HepG2 (cell line): ENCODE data around the gene ANKFY1. TPM values are rescaled to one million over a fixed set of nuclear protein-coding genes. Genes with fewer than 3 reads are reported as not detected.

ENCODE experiments used
- ATAC-seq: fragments of 200-7000 bp; cut with Tn5 transposase; 3 replicates; pipeline ENCODE4 v1.9.1; 2020; ENCODE audit warnings: mild to moderate bottlenecking, moderate library complexity
- BruUV-seq: library from RNA; stranded (reverse); fragments of 400-500 nt; replicated peaks from 2 replicates; lab custom pipeline; 2021; lab: Mats Ljungman, UMichigan
- CTCF ChIA-PET: fragments of 300-600 bp; formaldehyde crosslinking; extraction: SDS; loops from one replicate; lab custom pipeline; 2021; ENCODE audit warnings: low total read pairs, inconsistent platforms, low intra/inter-chr PET ratio; lab: Yijun Ruan, JAX
- POLR2A ChIA-PET: fragments of 350-600 bp; sonication (Branson Sonifier 250); formaldehyde crosslinking; loops from one replicate; lab custom pipeline; 2020; ENCODE audit warnings: antibody characterized with exemption, inconsistent platforms; lab: Yijun Ruan, JAX
- DNase-seq: peaks from one replicate; pipeline ENCODE4 v3.0.0-alpha.2; 2015; ENCODE audit warnings: low spot score
- FAIRE-seq: peaks from 3 replicates; lab custom pipeline; 2011; peaks lifted over from hg19 to GRCh38; lab: Jason Lieb, UNC
- H2AFZ ChIP-seq: one replicate; pipeline ENCODE4 v1.6.1; 2011; ENCODE audit warnings: low read length, inconsistent platforms
- H3K27ac ChIP-seq: fragments of 300-600 bp; 3 replicates; pipeline ENCODE4 v1.8.0; 2011; ENCODE audit warnings: mixed run types, mild to moderate bottlenecking, mixed read lengths, low read length, inconsistent platforms; ENCODE audit not compliant: insufficient read depth; ENCODE audit errors: extremely low read length
- H3K27me3 ChIP-seq, 2 experiments: fragments of 200-600 bp in 1 of 2; 2 replicates in 1 of 2; 3 replicates in 1 of 2; pipeline versions ENCODE4 v1.6.0 to v1.8.0; 2011; ENCODE audit warnings: low read length in 2 of 2, mild to moderate bottlenecking in 2 of 2, moderate library complexity in 2 of 2, inconsistent platforms in 1 of 2; ENCODE audit not compliant: insufficient read depth in 2 of 2, control insufficient read depth in 1 of 2
- H3K36me3 ChIP-seq, 2 experiments: fragments of 200-600 bp in 1 of 2; replicated peaks in 1 of 2; 2 replicates in 1 of 2; 3 replicates in 1 of 2; pipeline versions ENCODE4 v1.5.1 to v1.8.0; 2011; ENCODE audit warnings: low read length in 2 of 2, inconsistent platforms in 1 of 2; ENCODE audit not compliant: insufficient read depth in 2 of 2, control insufficient read depth in 1 of 2
- H3K4me1 ChIP-seq: 2 replicates; pipeline ENCODE4 v1.5.1; 2012; ENCODE audit warnings: low read length, inconsistent platforms; ENCODE audit not compliant: insufficient read depth
- H3K4me2 ChIP-seq: 2 replicates; pipeline ENCODE4 v1.6.0; 2011; ENCODE audit warnings: low read depth, low read length, inconsistent platforms
- H3K4me3 ChIP-seq, 3 experiments: fragments of 200-600 bp in 1 of 3; sonication (generic), shearing (Covaris generic) in 1 of 3; replicated peaks in 1 of 3; 2 replicates each; pipeline ENCODE4 v1.5.1; 2011 to 2016; ENCODE audit warnings: low read length in 3 of 3, inconsistent platforms in 2 of 3, low read depth in 2 of 3, mild to moderate bottlenecking in 2 of 3, control low read depth in 1 of 3, mixed read lengths in 1 of 3; ENCODE audit not compliant: insufficient read depth in 1 of 3
- H3K79me2 ChIP-seq: one replicate; pipeline ENCODE4 v1.6.1; 2011; ENCODE audit warnings: low read length, inconsistent platforms; ENCODE audit not compliant: insufficient read depth
- H3K9ac ChIP-seq: 2 replicates; pipeline ENCODE4 v1.6.0; 2011; ENCODE audit warnings: mild to moderate bottlenecking, low read depth, low read length, inconsistent platforms; ENCODE audit not compliant: insufficient read depth
- H3K9me3 ChIP-seq: 2 replicates; pipeline ENCODE4 v1.5.1; 2012; ENCODE audit warnings: mild to moderate bottlenecking, low read length
- H4K20me1 ChIP-seq: 2 replicates; pipeline ENCODE4 v1.6.0; 2011; ENCODE audit warnings: inconsistent platforms, mild to moderate bottlenecking, low read length, moderate library complexity; ENCODE audit not compliant: insufficient read depth
- CTCF ChIP-seq: sonication (generic); formaldehyde crosslinking; IDR thresholded peaks from 2 replicates; pipeline ENCODE4 v1.5.0; 2020; ENCODE audit warnings: mild to moderate bottlenecking, missing genetic modification reagents, moderate library complexity
- DPF2 ChIP-seq: sonication (generic); formaldehyde crosslinking; IDR thresholded peaks from 2 replicates; pipeline ENCODE4 v1.4.0; 2020; ENCODE audit warnings: mild to moderate bottlenecking, low read depth, missing genetic modification reagents, borderline replicate concordance
- MAX ChIP-seq: IDR thresholded peaks from 2 replicates; pipeline ENCODE4 v1.6.1; 2012; ENCODE audit warnings: inconsistent platforms
- RELA ChIP-seq: sonication (generic); formaldehyde crosslinking; IDR thresholded peaks from 2 replicates; pipeline ENCODE4 v1.4.0; 2020; ENCODE audit warnings: missing genetic modification reagents
- SMC3 ChIP-seq: IDR thresholded peaks from 2 replicates; pipeline ENCODE4 v1.6.1; 2011; ENCODE audit warnings: low read length, improper control_type of control experiment
- STAG1 ChIP-seq: sonication (generic); formaldehyde crosslinking; IDR thresholded peaks from 2 replicates; pipeline ENCODE4 v1.4.0; 2020; ENCODE audit warnings: missing genetic modification reagents
- TBL1XR1 ChIP-seq: fragments of 150-350 bp; IDR thresholded peaks from 2 replicates; pipeline ENCODE4 v1.6.1; 2014; ENCODE audit warnings: borderline replicate concordance, low read length; ENCODE audit not compliant: partially characterized antibody
- TGIF2 ChIP-seq: IDR thresholded peaks from 2 replicates; pipeline ENCODE4 v1.6.1; 2016; ENCODE audit warnings: control low read depth, missing compliant biosample characterization
- XRCC5 ChIP-seq: fragments of 200-400 bp; formaldehyde crosslinking; optimal IDR thresholded peaks from 2 replicates; pipeline ENCODE3; 2017; ENCODE audit warnings: mild to moderate bottlenecking, low read length
- ZNF138 ChIP-seq: sonication (generic); formaldehyde crosslinking; IDR thresholded peaks from 2 replicates; pipeline ENCODE4 v1.5.0; 2020; ENCODE audit warnings: mild to moderate bottlenecking, low read depth, missing genetic modification reagents
- ZNF362 ChIP-seq: sonication (generic); formaldehyde crosslinking; IDR thresholded peaks from 2 replicates; pipeline ENCODE4 v1.4.0; 2020; ENCODE audit warnings: missing genetic modification reagents, mild to moderate bottlenecking, borderline replicate concordance
- ZNF530 ChIP-seq: sonication (generic); formaldehyde crosslinking; IDR thresholded peaks from 2 replicates; pipeline ENCODE4 v1.5.0; 2020; ENCODE audit warnings: low read depth, mild to moderate bottlenecking, missing genetic modification reagents
- WGBS: methylation state at CpG from one replicate; pipeline ENCODE4 v1.1.6; 2017; ENCODE audit warnings: low lambda C conversion rate; 5-methylcytosine and 5-hydroxymethylcytosine counted together
- in situ Hi-C: cut with HindIII; loops from 2 replicates; pipeline ENCODE4 v1.10.0; 2017; ENCODE audit warnings: low pct_unique_long_range_greater_than_20kb; ENCODE audit not compliant: extremely low pct_ligation_motif_present
- intact Hi-C: fragments of 100-400 bp; cut with micrococcal nuclease; formaldehyde crosslinking; loops from one replicate; pipeline ENCODE4 v1.10.0; 2022; ENCODE audit not compliant: unreplicated experiment
- polyA plus RNA-seq, 8 experiments: library from polyadenylated mRNA; depleted of rRNA in 3 of 8; stranded (reverse) in 7 of 8; unstranded in 1 of 8; fragments of >200 nt; fragmentation: Illumina TruSeq in 4 of 8; extraction: Trizol in 4 of 8; gene quantifications; 2 replicates each; pipeline versions ENCODE4 v1.2.1 to v1.2.3, GENCODE V29; 2011 to 2016; ENCODE audit warnings: low read depth in 4 of 8, missing spikeins in 1 of 8, mixed read lengths in 1 of 8; ENCODE audit not compliant: insufficient read depth in 1 of 8
- total RNA-seq, 5 experiments: library from RNA; depleted of rRNA; stranded (reverse); fragments of >200 nt; fragmentation: Illumina TruSeq; extraction: Trizol; gene quantifications; 2 replicates each; pipeline ENCODE4 v1.2.3, GENCODE V29; 2016; ENCODE audit warnings: low read depth in 1 of 5

The ANKFY1 gene
- total and polyA plus RNA-seq, 2 of the 13 experiments (the other 11 are each of a cell fraction or from before 2014, with no cell fraction given), result 11.9 to 16.8 TPM

- TF ChIP-seq ZNF530 (CRISPR knock-in tag), result no peak
- no peak for TF ChIP-seq MAX
- no peak for TF ChIP-seq DPF2 (CRISPR knock-in tag)
- no peak for TF ChIP-seq ZNF138 (CRISPR knock-in tag)
- no peak for TF ChIP-seq TGIF2 (CRISPR knock-in tag)
These were observed 62.6 kb downstream of the ANKFY1 start (continued) for GRCh38 chr17:4201226-4201625.

- Histone ChIP-seq H3K27me3 (no peaks in the 10 kb centered on the region), H3K9ac (no peak overlapping the region), H4K20me1 (no peaks in the 10 kb centered on the region), H3K4me1 (no peaks in the 10 kb centered on the region), H3K79me2 (no peaks in the 10 kb centered on the region), H3K27ac (no peak overlapping the region), H2AFZ (no peak overlapping the region), H3K9me3 (no peaks in the 10 kb centered on the region), H3K36me3 (peaks cover 7 to 29% of the 10 kb centered on the region in 2 experiments; a peak in 4 of 5 replicates), H3K4me2 (no peak overlapping the region)
- in situ Hi-C loops (loop anchor here (10.0 kb wide), 1 partner anchor 215 kb away; no protein-coding TSS in a partner anchor), intact Hi-C loops (no loop called here)
- WGBS, result 56% methylated on average over 9 of the region's 9 CpGs
- DNase-seq (peak; percentile 36), FAIRE-seq (peak; percentile 79)
- POLR2A ChIA-PET, result interaction anchor here (1.0 kb wide), 1 partner anchor 56 kb away, joined by 3 read pairs; no protein-coding TSS in a partner anchor
- peak; percentile 38 for TF ChIP-seq XRCC5
- TF ChIP-seq ZNF362 (CRISPR knock-in tag), result peak; percentile 80
- no peak for TF ChIP-seq TBL1XR1
- TF ChIP-seq RELA, result no peak
- TF ChIP-seq SMC3, result peak; percentile 60; the same call in 1 of the 2 replicates
- peak; percentile 69 for TF ChIP-seq CTCF (CRISPR knock-in tag)
- TF ChIP-seq STAG1 (CRISPR knock-in tag), result peak; percentile 54
- TF ChIP-seq, all 625 proteins: peak for 5
- CTCF ChIA-PET, result interaction anchor here (1.3 to 3.5 kb wide), 3 partner anchors 50 to 216 kb away, joined by 3 to 21 read pairs (median 4); no protein-coding TSS in a partner anchor
- no TSS peak for BruUV-seq
- H3K4me3 ChIP-seq, result no peak overlapping the region
- ATAC-seq, result no peak
These were observed 63.9 kb downstream of the ANKFY1 start for GRCh38 chr17:4199818-4200402.
